ENCODE data around the gene SCLY.
A peak's percentile ranks its signal among the peaks of the same experiment; 100 is the strongest.

Gene SCLY

DNA sequence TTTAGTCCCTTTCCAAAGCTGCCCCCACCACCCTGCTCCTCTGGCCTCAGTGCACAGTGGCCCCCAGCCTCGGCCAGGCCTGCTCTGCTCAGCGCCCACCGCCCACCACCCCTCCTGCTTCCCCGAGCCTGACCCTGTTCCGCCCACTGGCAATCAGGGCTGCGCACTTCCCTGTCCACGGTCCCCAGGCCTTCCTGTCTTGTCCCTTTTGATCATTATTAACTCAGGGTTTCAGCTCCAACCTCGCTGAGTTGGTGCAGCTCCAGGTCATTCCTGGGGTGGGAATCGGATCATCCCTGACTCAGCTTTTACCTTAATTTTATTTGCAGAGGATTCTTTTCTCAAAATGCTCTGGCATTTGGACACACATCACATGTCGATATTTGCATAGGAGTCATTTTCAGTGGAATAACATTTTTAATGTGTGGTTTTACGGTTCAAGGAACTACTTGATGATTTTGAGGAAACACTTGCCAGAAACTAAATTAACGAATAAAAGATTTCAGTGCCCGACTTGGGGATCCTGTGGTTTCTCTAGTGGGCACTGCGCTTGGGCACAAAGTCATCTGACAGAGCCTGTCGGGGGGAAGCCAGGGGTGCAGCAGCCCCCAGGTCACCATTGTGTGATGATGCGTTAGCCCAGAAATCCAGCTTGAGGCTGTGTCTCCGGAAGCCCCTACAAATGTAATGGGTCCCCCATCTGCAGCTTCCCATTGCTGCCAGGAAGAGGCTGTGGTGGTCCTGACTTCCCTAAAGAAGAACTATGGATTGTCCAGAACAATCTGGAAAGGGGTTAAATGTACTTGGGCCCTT lies 38.3 kb downstream of the SCLY start:
- TF ChIP-seq ZFX (IDR thresholded peaks at IDR 0.05; ENCODE audit: borderline replicate concordance), result no peak
- TF ChIP-seq, protein P1, sequence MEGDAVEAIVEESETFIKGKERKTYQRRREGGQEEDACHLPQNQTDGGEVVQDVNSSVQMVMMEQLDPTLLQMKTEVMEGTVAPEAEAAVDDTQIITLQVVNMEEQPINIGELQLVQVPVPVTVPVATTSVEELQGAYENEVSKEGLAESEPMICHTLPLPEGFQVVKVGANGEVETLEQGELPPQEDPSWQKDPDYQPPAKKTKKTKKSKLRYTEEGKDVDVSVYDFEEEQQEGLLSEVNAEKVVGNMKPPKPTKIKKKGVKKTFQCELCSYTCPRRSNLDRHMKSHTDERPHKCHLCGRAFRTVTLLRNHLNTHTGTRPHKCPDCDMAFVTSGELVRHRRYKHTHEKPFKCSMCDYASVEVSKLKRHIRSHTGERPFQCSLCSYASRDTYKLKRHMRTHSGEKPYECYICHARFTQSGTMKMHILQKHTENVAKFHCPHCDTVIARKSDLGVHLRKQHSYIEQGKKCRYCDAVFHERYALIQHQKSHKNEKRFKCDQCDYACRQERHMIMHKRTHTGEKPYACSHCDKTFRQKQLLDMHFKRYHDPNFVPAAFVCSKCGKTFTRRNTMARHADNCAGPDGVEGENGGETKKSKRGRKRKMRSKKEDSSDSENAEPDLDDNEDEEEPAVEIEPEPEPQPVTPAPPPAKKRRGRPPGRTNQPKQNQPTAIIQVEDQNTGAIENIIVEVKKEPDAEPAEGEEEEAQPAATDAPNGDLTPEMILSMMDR (IDR thresholded peaks at IDR 0.05), result no peak
- peak overlapping the region; percentile 55 for H3K27ac ChIP-seq

DNA sequence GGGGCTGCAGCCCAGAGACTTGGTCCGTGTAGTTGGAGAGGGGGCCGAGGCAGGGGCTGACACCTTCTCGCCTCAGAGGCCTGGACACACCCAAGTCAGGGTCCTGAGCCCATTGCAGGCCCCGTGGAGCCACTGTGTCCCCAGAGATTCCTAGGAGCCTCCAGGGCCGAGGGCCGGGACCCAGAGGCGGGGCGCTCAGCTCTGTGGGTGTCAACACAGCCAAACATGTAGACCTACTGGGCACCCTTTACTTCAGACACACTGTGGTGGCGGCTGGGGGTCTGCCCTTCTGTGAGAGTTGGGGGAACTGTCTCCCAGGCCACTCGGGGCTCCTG lies 38.9 kb downstream of the SCLY start:
- H3K27ac ChIP-seq, result no peak overlapping the region
- TF ChIP-seq, protein P1 (IDR thresholded peaks at IDR 0.05), result no peak
- TF ChIP-seq ZFX (IDR thresholded peaks at IDR 0.05; ENCODE audit: borderline replicate concordance), result no peak

DNA sequence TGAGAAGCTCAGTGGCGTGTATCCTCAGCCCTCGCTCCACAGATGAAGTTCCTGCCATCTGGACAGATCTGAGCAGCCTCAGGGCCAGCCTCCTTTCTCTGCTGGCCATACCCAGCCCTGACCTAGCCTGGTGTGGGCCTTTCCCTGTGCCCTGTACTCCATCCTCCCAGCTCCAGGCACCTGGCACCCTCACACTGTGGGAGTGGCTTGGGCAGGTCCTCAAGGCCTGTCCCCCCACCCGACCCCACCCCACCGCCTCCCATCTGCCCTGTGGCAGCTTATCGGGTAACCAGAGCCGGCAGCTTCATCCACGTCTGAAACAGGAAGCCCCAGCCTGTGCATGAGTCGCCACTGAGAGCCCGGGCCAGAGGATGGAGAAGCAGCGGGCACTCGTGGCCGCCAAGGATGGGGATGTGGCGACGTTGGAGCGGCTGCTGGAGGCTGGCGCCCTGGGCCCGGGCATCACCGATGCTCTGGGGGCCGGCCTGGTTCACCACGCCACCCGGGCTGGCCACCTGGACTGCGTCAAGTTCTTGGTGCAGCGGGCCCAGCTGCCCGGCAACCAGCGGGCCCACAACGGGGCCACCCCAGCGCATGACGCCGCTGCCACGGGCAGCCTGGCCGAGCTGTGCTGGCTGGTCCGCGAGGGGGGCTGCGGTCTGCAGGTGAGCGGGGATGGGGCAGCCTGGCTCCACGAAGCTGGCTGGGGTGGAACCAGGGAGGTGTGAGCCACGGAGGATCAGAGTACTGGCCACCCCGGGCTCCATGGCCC lies 39.4 kb downstream of the SCLY start, which contains the start of gene ESPNL:
ESPNL (plus strand) TSS at position 292 of the 772 bp plus-strand sequence; CDS start at position 372, 80 bp downstream.
- H3K27ac ChIP-seq, result peak within 1 kb of the TSS; percentile 55; the same call in 1 of the 2 replicates
- TF ChIP-seq ZFX (IDR thresholded peaks at IDR 0.05; ENCODE audit: borderline replicate concordance), result no peak
- TF ChIP-seq, protein P1 (IDR thresholded peaks at IDR 0.05), result no peak

DNA sequence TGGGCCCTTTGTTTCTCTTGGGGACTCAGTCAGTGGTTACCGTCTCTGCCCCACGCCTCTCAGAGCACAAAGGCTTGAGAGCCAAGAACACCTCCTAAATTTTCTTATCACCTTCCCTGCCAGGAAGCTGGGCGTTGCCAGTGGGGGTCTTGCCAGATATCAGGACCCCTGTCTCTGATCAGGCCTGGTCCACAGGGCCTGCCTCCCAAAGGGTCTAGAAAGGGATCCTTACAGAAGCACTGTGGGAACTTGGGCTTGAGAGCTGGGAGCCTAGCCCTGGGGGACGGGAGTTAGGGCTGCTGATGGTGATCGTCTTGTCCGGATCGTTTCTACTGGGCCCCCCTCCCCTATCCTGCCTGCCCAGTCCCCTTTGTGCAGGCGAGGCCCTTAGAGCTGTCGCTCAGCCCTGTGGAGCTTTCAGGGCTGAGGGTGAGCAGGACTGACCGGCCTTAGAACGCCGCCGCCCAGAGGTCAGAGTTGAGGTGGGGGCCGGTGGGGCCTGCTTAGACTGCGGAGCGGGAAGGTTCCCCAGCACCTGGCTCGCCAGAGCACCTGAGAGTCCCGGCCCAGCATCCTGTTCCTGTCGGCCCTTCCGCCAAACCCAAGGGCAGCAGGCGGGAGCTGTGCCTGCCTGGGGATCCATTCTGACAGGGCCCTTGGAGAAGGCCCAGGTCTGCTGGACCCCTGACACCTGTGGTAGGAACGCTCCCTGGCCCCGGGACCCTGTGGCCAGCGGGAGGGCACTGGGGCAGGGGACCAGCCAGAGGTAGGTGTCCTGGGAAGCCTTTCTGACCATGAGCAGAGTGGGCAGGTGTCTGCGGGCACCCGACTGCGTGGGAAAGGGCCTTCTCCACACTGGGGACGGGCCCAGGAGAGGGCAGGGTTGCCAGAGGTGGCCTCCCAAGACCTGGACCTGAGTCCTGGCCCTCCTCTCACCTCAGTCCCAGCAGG lies 40.3 kb downstream of the SCLY start:
- TF ChIP-seq, protein P1 (IDR thresholded peaks at IDR 0.05), result no peak
- TF ChIP-seq ZFX (IDR thresholded peaks at IDR 0.05; ENCODE audit: borderline replicate concordance), result no peak

DNA sequence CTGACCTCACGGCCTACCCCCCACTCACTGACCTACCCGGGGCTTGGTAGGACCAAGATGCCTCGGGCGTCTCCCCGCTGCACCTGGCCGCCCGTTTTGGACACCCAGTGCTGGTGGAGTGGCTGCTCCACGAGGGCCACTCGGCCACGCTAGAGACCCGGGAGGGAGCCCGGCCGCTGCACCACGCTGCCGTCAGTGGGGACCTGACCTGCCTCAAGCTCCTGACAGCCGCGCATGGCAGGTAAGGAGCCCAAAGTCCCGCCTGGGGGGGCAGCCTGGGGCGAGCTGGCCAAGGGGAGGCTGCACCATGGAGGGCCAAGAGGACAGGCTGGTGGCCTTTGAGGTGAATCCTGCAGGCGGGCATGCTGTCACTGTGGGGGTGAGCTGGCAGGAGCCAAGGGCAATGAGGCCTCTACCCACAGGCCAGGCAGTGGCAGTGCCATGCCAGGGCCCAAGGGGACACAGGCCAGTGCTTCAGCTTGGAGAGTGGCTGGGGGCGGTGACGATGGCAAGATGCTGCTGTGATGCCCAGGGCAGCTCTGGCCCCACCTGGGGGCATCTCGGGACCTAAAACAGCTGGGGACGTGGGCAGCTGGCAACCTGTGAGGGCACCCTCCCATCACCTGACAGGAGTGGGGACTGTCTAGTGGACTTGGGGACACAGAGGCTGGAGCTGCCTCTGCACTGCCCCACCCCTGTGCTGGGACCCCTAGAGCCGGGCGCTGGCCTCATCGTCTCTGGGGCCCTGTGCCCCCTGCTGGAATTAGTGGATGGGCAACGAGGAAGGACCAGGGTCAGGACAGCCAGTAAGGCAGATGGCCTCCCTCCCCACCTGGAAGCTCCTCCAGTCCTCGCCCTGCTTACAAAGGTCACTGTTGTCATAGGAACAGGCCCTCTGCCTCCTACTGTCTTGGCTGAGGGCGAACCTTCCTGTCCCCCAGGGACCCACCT lies 41.4 kb downstream of the SCLY start:
- TF ChIP-seq, protein P1 (IDR thresholded peaks at IDR 0.05), result no peak
- no peak for TF ChIP-seq ZFX (IDR thresholded peaks at IDR 0.05; ENCODE audit: borderline replicate concordance)
- H3K27ac ChIP-seq, result no peak overlapping the region

More for the DNA sequence above, 40.3 kb downstream of the SCLY start:
- H3K27ac ChIP-seq, result no peak overlapping the region

DNA sequence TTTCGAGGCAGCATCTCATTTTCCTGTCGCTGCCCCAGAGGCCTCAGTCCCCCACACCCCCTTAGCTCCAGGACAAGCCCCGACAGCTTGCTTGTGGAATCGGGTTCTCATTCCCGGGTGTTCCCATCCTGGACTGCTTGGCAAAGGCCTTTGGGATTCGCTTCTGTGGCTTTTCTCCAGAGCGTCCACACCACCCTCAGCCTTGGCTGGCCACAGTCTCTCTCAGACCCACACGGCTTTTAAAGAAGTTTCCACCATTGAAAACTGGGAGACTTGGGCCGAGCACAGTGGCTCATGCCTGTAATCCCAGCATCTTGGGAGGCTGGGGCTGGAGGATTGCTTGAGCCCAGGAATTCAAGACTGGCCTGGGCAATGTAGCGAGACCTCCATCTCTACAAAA lies 42.1 kb downstream of the SCLY start:
- no peak for TF ChIP-seq ZFX (IDR thresholded peaks at IDR 0.05; ENCODE audit: borderline replicate concordance)
- TF ChIP-seq, protein P1 (IDR thresholded peaks at IDR 0.05), result no peak
- no peak overlapping the region for H3K27ac ChIP-seq
